Right atrium auricular region (tissue), 2 donors: ENCODE results near the gene OSBPL6. TPM values are rescaled to one million over a fixed set of nuclear protein-coding genes. Genes with fewer than 3 reads are reported as not detected.
A peak's percentile ranks its signal among the peaks of the same experiment; 100 is the strongest.
"Not testable (repeated sequence)": the region's sequence is repeated elsewhere in the genome, so short reads cannot be mapped to it uniquely, and the experiment has no call there.

Source experiments
- DNase-seq: peaks from one replicate; pipeline ENCODE4 v3.0.0-alpha.2; 2019; ENCODE audit warnings: low spot score
- H3K27ac ChIP-seq, 2 donors: fragments of 200-600 bp; sonication (generic); 1 replicate in 1 of 2; 2 replicates in 1 of 2; pipeline ENCODE4 v1.5.1; 2016 to 2019
- H3K27me3 ChIP-seq, 2 donors: fragments of 200-600 bp; sonication (generic); one replicate each; pipeline versions ENCODE4 v1.5.1 to v1.6.0; 2017 to 2019
- H3K36me3 ChIP-seq: fragments of 200-600 bp; sonication (generic); one replicate; pipeline ENCODE4 v1.5.1; 2016
- H3K4me1 ChIP-seq, 2 donors: fragments of 200-600 bp; sonication (generic); one replicate each; pipeline versions ENCODE4 v1.5.1 to v1.6.0; 2017 to 2019
- H3K4me3 ChIP-seq, 2 donors: fragments of 200-600 bp; sonication (generic); 1 replicate in 1 of 2; 2 replicates in 1 of 2; pipeline ENCODE4 v1.5.1; 2017 to 2019; ENCODE audit warnings: mild to moderate bottlenecking in 1 of 2, moderate library complexity in 1 of 2
- H3K9me3 ChIP-seq, 2 donors: fragments of 200-600 bp; sonication (generic); one replicate each; pipeline ENCODE4 v1.5.1; 2019
- CTCF ChIP-seq, 2 donors: fragments of 200-600 bp; sonication (generic); IDR thresholded peaks; one replicate each; pipeline ENCODE4 v1.5.1; 2019; ENCODE audit warnings: antibody characterized with exemption in 2 of 2
- total RNA-seq, 2 donors: library from RNA; depleted of rRNA; stranded (reverse); fragments of >200 nt; gene quantifications; one replicate each; pipeline ENCODE4 v1.1.0, GENCODE V29; 2016

OSBPL6 gene
- total RNA-seq, 2 donors from 2014 or later: 4.8 to 11.5 TPM

GRCh38 chr2:178193496-178193822, 853 bp upstream of the OSBPL6 start:
- peak overlapping the region; percentile 82 to 95 for H3K4me3 ChIP-seq
- H3K36me3 ChIP-seq: no peaks in the 10 kb centered on the region
- H3K4me1 ChIP-seq: peaks cover 0 to 24% of the 10 kb centered on the region in 2 donors
- no peaks in the 10 kb centered on the region for H3K9me3 ChIP-seq
- no peaks in the 10 kb centered on the region for H3K27me3 ChIP-seq
- no peak for TF ChIP-seq CTCF (IDR thresholded peaks at IDR 0.05)
- peak overlapping the region; percentile 90 to 91 for H3K27ac ChIP-seq
- DNase-seq: no peak

DNA sequence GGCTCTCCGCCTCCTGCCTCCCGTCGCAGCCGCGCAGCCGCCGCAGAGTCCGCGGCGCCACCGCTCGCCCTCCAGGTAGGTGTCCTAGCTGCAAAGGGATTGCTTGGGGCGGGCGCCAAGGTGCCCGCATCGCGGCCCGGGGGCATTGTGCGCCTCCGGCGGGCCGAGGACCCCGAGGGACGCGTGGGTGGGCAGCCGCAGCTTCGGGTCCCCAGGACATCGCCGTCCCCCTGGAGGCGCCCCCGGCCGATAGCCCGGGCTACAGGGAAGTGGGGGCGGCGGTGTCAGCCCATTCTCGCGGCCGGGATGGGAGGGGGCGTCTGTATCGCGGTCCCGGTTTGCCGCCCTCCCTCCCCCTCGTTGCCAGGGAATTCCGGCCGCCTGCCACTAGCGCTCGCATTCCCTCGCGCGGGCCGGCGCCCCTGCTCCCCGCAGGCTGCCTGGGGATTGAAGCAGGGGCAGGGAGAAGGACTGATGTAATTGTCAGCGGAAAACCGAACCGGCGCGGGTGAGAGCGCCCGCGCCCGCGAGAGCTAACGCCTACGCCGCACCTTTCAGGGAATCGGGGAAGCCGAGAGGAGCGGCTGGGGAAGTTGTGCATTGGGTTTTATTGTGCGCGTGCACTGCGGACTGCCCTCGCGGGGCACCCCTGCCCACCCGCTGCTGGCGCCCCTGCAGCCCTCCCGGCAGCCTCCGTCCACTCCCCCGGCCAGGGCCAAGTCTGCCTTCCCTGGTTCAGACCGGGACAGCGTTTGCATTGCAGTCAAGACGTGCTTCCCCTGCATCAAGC, 483 bp downstream of the OSBPL6 start:
- Histone ChIP-seq H3K36me3 (no peaks in the 10 kb centered on the region), H3K27ac (peak overlapping the region; percentile 90 to 91), H3K4me1 (peaks cover 0 to 24% of the 10 kb centered on the region in 2 donors), H3K9me3 (no peaks in the 10 kb centered on the region), H3K27me3 (no peaks in the 10 kb centered on the region), H3K4me3 (peak overlapping the region; percentile 82 to 95)
- TF ChIP-seq CTCF (IDR thresholded peaks at IDR 0.05): peak in 1 of 2 donors; percentile 14
- no peak for DNase-seq

- no peak for TF ChIP-seq CTCF (IDR thresholded peaks at IDR 0.05)
- peaks cover 0 to 24% of the 10 kb centered on the region in 2 donors for H3K4me1 ChIP-seq
- no peaks in the 10 kb centered on the region for H3K9me3 ChIP-seq
- no peaks in the 10 kb centered on the region for H3K27me3 ChIP-seq
- H3K36me3 ChIP-seq: no peaks in the 10 kb centered on the region
- DNase-seq: no peak
- H3K4me3 ChIP-seq: peak overlapping the region; percentile 82 to 95
- H3K27ac ChIP-seq: peak overlapping the region; percentile 90 to 91
Measured at GRCh38 chr2:178195390-178196166, 1.3 kb downstream of the OSBPL6 start.

DNA sequence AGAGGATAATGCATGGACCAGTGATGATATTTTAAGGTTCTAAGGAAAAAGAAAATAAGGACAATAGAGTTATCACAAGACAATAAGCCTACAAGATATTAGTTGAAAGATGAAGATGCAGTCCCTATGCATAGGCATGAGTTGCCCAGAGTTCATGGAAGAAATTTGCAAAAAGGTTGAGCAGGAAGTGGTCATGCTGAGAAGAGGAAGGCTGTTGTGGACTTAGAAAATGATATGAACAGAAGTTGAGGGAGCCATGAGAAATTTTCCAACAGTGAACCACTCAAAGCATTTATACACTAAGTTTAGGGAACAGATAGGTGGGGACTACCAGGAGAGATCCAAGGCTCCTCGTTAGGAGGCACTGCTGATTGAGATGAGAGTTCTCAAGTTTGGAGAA, 3.5 kb downstream of the OSBPL6 start:
- Histone ChIP-seq H3K36me3 (no peaks in the 10 kb centered on the region), H3K27ac (no peak overlapping the region), H3K4me3 (no peak overlapping the region), H3K4me1 (peaks cover 0 to 24% of the 10 kb centered on the region in 2 donors), H3K9me3 (no peaks in the 10 kb centered on the region), H3K27me3 (no peaks in the 10 kb centered on the region)
- TF ChIP-seq CTCF (IDR thresholded peaks at IDR 0.05): no peak
- no peak for DNase-seq

DNA sequence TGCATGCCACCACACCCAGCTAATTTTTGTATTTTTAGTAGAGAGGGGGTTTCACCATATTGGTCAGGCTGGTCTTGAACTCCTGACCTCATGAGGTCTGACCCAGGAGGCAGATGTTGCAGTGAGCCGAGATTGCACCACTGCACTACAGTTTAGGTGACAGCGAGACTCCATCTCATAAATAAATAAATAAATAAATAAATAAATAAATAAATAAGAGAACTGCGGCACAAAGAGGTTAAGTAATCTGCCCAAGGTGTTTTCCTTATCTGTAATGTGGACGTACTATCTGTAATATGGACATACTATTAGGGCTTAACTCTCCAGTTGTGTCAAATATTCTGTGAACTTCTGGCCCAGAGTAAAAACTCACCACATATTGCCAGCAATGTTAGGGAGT, 4.1 kb downstream of the OSBPL6 start:
- not testable (repeated sequence) for H3K36me3 ChIP-seq, H3K27me3 ChIP-seq, DNase-seq, H3K4me3 ChIP-seq, H3K9me3 ChIP-seq, H3K27ac ChIP-seq
- H3K4me1 ChIP-seq: peaks cover 0 to 21% of the 10 kb centered on the region in 2 donors

DNA sequence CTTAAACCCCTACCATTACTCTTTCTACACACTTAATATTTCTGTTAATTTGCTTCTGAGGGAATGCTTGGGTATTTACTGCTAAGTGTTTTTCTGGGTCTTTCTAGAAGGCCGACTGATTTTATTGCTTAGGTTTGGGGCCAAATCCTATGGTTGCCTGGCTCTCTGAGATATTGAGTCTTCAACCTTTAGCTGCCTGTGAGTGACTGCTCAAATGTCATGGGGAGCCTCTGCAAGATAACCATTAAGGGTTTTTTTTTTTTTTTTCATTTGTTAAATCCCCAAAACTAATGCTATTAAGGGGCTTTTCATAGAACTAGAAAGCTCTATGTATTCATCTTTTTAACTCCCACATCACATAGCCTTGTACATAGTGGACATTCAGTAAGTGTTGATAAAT, 5.0 kb downstream of the OSBPL6 start:
- no peaks in the 10 kb centered on the region for H3K9me3 ChIP-seq
- no peak for TF ChIP-seq CTCF (IDR thresholded peaks at IDR 0.05)
- H3K4me3 ChIP-seq: no peak overlapping the region
- H3K36me3 ChIP-seq: no peaks in the 10 kb centered on the region
- peaks cover 0 to 17% of the 10 kb centered on the region in 2 donors for H3K4me1 ChIP-seq
- DNase-seq: no peak
- no peaks in the 10 kb centered on the region for H3K27me3 ChIP-seq
- H3K27ac ChIP-seq: no peak overlapping the region
